Measurements from ENCODE around the gene ZNF441. TPM values are rescaled to one million over a fixed set of nuclear protein-coding genes. Genes with fewer than 3 reads are reported as not detected.

The ZNF441 gene
- total RNA-seq, result 2.3 and 3.9 TPM in 2 replicates

DNA sequence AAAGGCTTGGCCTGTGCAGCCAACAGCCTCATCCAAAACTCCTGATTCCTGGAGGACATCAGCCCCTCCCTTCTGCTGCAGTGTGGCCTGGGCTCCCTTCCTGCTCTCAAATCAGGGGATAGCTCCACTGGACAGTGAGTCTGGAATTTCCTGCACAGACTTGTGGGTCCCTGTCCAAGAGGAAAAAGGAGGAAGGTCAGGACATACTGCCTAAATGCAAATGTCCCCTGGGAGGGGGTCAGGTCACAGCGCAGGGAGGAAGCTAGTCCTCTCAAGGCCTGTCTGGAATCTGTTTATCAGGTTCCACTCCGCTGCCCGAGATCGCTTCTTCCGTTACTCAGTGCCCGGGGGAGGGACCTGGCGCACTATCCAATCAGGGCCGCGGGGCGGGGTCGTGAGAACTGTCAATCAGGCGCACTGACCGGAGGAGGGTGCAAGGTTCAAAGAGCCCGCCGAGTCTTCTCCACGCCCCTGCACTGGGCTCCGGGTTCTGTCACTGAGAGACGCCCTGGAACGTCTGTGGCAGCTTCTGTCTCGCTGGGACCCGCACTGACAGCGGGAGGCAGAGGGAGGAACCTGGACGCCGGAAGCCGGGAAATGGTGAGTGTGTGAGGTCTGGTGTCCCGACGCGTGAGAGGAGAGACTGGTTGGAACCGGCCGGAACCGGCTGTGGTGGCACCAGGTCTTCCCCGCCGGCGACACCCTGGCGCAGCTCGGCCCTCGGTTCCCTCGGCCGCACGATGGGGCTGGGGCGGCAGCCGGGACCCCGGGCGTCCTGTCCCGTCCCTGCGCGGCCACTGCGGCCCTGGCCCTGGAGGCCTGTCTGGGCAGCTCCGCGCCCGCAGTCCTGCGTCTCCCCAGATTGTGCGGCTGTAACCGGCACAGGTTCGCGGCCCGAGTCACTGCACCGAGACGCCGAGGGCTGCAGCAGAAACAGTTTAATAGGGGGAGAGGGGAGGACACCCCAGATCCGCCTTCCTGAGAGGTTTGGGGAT is at the start of gene ZNF441:
TSS of gene ZNF441 (plus strand) at position 404 of the 995 bp plus-strand sequence. CDS start at position 598, 194 bp downstream.

DNA sequence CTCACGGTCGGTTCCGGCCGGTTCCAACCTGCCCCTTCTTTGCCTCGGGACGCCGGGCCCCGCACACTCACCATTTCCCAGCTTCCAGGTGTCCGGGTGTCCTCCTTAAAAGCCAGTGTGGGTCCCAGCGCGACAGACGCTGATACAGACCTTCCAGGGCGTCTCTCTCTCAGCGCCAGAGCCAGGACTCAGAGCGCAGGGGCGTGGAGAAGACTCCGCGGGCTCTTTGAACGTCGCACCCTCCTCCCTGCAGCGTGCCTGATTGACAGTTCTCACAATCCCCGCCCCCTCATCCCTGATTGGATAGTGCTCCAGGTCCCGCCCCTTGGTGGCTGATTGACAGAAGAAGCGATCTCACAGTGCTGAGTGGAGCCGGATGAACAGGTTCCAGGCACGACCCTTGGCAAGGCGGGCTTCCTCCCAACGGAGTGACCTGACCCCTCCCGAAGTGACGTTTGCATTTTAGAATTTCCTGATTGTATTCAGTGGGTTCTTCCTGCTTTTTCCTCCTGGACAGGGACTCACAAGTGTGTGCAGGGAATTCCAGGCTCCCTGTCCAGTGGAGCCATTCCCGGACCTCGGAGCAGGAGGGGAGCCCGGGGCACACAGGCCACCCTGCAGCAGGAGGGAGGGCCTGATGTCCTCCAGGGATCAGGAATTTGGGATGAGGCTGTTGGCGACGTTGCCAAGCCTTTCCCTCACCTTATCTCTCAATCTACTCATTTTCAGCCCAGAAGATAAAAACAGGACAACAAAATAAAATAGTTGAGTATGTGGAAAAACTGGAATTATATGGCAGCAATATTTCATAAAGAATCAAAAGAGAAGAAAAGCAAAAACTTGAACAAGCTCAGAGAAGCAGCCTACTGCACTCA is 27.8 kb upstream of the ZNF441 start, which contains the start of gene ZNF823:
TSS of gene ZNF823 (minus strand) at position 201 of the 875 bp plus-strand sequence. CDS start at position 74, 127 bp downstream.

DNA sequence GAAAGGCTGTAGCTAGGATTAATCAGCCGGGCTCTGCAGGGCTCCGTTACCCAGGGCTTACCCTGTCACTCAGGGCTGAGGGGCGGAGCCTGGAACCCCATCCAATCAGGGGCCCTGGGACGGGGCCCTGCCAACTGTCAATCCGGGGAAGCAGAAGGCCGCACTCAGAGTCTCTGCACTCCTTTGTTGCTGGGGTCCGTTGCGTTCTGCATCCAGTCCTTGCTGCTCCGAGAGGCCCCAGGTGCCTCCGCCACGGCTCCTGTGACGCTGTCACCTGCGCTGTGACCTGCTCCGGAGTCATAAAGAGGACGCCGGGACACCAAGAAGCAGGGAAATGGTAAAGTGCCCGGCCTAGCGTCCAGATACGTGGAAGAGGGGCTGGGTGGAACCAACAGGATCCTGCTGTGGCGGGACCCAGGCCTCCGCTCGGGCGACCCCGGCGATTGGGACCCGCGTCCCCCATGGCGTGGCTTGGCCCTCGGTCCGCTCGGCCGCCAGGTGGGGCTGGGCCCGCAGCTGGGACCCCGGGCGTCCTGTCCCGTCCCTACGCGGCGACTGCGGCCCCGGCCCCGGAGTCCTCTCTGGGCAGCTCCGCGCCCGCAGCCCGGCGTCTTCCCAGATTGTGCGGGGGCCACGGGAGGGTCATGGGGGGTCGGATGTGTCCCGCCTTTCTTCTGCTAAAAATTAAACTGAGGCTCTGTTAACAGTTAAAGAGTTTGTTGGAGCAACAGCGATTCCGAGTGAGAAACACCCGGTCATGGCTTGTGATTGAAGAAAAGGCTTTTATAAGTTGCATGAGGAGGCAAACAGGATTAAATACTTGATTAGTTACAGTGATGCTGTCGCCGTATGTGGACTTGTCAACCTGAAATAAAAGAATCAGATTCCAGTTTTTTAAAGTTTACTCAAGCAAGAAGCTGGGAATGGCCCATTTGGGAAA is 31.9 kb downstream of the ZNF441 start, which contains the start of gene ZNF491:
TSS of gene ZNF491 (plus strand) at position 133 of the 940 bp plus-strand sequence. CDS start 7,431 bp downstream, outside the sequence.

GRCh38 chr19:11814029-11814699 is 47.4 kb downstream of the ZNF441 start, which contains the start of gene ZNF440:
Gene ZNF440, plus strand, starts transcription at chr19:11814273. Its CDS starts 175 bp downstream, at chr19:11814448.

Other genes starting within 250 kb of the ZNF441 start
- 52.4 and 69.1 TPM in 2 replicates for gene ECSIT, start 237.9 kb upstream of the ZNF441 start, total RNA-seq
- gene CNN1, start 228.1 kb upstream of the ZNF441 start, total RNA-seq, result 54.9 and 84.6 TPM in 2 replicates
- 52.6 and 79.0 TPM in 2 replicates for gene ELOF1, start 207.8 kb upstream of the ZNF441 start, total RNA-seq
- gene ACP5, start 189.4 kb upstream of the ZNF441 start, total RNA-seq, result 1.1 and 17.5 TPM in 2 replicates
- 10.3 and 11.0 TPM in 2 replicates for gene ZNF627, start 169.5 kb upstream of the ZNF441 start, total RNA-seq
- 4.2 TPM in 2 replicates for gene ZNF823, start 28.1 kb upstream of the ZNF441 start, total RNA-seq
- gene ZNF491, start 31.5 kb downstream of the ZNF441 start, total RNA-seq, result 0.33 and 0.51 TPM in 2 replicates
- gene ZNF440, start 47.3 kb downstream of the ZNF441 start, total RNA-seq, result 2.4 and 3.9 TPM in 2 replicates
- gene ZNF439, start 81.7 kb downstream of the ZNF441 start, total RNA-seq, result 1.0 and 1.6 TPM in 2 replicates
- gene ZNF69, start 120.8 kb downstream of the ZNF441 start, total RNA-seq, result 8.0 and 8.6 TPM in 2 replicates
- 2.9 and 4.6 TPM in 2 replicates for gene ZNF700, start 158.1 kb downstream of the ZNF441 start, total RNA-seq
- 0.33 and 0.89 TPM in 2 replicates for gene ZNF763, start 198.0 kb downstream of the ZNF441 start, total RNA-seq